ENCODE measurements around the gene U2AF1.
"Not testable (repeated sequence)": the region's sequence is repeated elsewhere in the genome, so short reads cannot be mapped to it uniquely, and the experiment has no call there.

Gene U2AF1

GRCh38 chr21:43101676-43102075, 5.7 kb downstream of the U2AF1 start:
- H3K9me3 Mint-ChIP-seq; H3K27me3 Mint-ChIP-seq (ENCODE audit: low read depth); H3K36me3 Mint-ChIP-seq (ENCODE audit: low read depth): not testable (repeated sequence)

DNA sequence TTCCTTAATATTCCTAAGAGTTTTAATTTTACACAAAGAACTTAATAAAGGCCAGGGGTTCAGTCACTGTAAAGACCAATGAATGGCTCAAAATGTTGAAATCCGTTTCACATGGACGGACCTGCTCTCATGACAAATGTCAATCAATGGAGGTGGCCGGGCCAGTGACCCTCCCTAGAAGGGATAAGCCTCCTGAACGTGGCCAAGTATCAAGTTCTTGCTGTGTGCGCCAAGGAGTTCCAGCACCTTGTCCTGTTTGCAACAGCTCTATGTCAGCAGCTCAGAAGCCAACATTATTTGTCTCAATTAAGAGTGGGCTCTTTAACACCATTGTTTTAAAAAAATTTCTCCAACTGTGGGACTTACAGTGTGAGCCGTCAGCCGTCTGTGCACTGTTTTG, 6.4 kb downstream of the U2AF1 start:
- not testable (repeated sequence) for H3K9me3 Mint-ChIP-seq; H3K27me3 Mint-ChIP-seq (ENCODE audit: low read depth); H3K27ac Mint-ChIP-seq; H3K4me1 Mint-ChIP-seq (ENCODE audit: low read depth); H3K4me3 Mint-ChIP-seq; H3K36me3 Mint-ChIP-seq (ENCODE audit: low read depth)

More at GRCh38 chr21:43101676-43102075, 5.7 kb downstream of the U2AF1 start:
- not testable (repeated sequence) for H3K4me3 Mint-ChIP-seq; H3K4me1 Mint-ChIP-seq (ENCODE audit: low read depth); H3K27ac Mint-ChIP-seq

GRCh38 chr21:43091979-43092614, 15.3 kb downstream of the U2AF1 start:
- H3K27me3 Mint-ChIP-seq (ENCODE audit: low read depth); H3K4me1 Mint-ChIP-seq (ENCODE audit: low read depth); H3K27ac Mint-ChIP-seq; H3K4me3 Mint-ChIP-seq; H3K36me3 Mint-ChIP-seq (ENCODE audit: low read depth); H3K9me3 Mint-ChIP-seq: not testable (repeated sequence)

GRCh38 chr21:43090947-43091346, 16.4 kb downstream of the U2AF1 start:
- H3K27me3 Mint-ChIP-seq (ENCODE audit: low read depth); H3K36me3 Mint-ChIP-seq (ENCODE audit: low read depth); H3K9me3 Mint-ChIP-seq; H3K27ac Mint-ChIP-seq; H3K4me1 Mint-ChIP-seq (ENCODE audit: low read depth); H3K4me3 Mint-ChIP-seq: not testable (repeated sequence)

GRCh38 chr21:43089463-43089862, 17.9 kb downstream of the U2AF1 start:
- not testable (repeated sequence) for H3K27me3 Mint-ChIP-seq (ENCODE audit: low read depth); H3K9me3 Mint-ChIP-seq; H3K27ac Mint-ChIP-seq; H3K4me1 Mint-ChIP-seq (ENCODE audit: low read depth); H3K4me3 Mint-ChIP-seq; H3K36me3 Mint-ChIP-seq (ENCODE audit: low read depth)

DNA sequence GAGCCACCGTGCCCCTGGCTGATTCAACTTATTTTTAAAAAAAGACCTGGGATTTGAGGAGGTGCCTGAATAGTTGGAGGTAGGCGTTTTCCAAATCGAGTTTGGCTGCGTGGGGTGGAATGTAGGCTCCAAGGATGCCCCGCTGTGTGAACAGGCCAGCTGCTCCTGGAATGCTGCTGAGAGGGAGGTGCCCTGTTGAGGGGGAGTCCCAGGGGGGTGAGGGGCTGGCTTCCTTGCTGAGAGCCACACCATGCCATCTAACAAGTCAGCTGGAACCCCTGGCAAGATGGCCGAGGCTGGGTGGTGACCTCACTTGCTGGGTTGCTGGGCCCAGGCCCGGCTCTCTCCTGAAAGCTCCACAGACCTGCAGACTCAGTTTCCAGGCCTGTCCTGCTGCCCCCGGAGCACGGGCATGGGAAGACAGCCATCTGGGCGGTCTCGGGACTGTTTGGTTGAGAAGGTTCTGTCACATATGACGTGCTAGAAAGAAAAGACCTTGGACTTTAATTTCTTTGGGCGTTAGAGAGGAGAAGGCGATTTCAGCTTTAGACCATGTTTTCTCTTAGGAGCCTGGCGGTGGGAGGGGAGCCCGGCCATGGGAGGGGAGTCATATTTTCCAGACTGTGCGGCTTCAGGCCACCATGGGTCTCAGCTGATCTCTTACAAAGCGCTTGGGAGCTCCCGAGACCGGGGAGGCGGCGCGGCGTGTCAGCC, 24.6 kb downstream of the U2AF1 start:
- H3K36me3 Mint-ChIP-seq (ENCODE audit: low read depth); H3K27ac Mint-ChIP-seq; H3K27me3 Mint-ChIP-seq (ENCODE audit: low read depth); H3K4me3 Mint-ChIP-seq; H3K9me3 Mint-ChIP-seq; H3K4me1 Mint-ChIP-seq (ENCODE audit: low read depth): not testable (repeated sequence)

DNA sequence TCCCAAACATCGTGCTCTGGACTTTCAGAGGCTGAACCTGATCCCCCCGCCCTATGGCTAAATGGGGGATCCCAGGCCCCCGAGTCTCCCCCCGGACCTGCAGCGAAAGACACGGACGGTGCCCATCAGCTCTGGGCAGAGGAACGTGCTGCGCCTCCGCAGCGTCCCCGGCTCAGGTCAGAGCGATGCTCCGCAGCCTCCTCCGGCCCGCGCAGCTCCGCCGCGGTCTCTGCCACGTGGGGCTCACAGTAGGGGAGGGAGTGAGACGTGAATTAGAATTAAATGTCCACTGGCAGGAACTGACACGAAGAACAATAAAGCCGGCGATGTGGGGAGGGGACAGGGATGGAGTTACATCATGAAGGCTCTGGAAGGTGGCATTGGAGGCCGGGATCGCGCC, 30.7 kb downstream of the U2AF1 start:
- not testable (repeated sequence) for H3K4me3 Mint-ChIP-seq; H3K27ac Mint-ChIP-seq; H3K4me1 Mint-ChIP-seq (ENCODE audit: low read depth); H3K27me3 Mint-ChIP-seq (ENCODE audit: low read depth); H3K9me3 Mint-ChIP-seq; H3K36me3 Mint-ChIP-seq (ENCODE audit: low read depth)

GRCh38 chr21:43076023-43076637, 31.2 kb downstream of the U2AF1 start:
- not testable (repeated sequence) for H3K4me1 Mint-ChIP-seq (ENCODE audit: low read depth); H3K36me3 Mint-ChIP-seq (ENCODE audit: low read depth); H3K27ac Mint-ChIP-seq; H3K27me3 Mint-ChIP-seq (ENCODE audit: low read depth); H3K9me3 Mint-ChIP-seq; H3K4me3 Mint-ChIP-seq

GRCh38 chr21:43075170-43076022, 32.0 kb downstream of the U2AF1 start, which contains the start of gene CBS:
Gene CBS (minus strand): TSS chr21:43075835. CDS start chr21:43072193, 3,642 bp downstream.
- H3K9me3 Mint-ChIP-seq; H3K4me1 Mint-ChIP-seq (ENCODE audit: low read depth); H3K27ac Mint-ChIP-seq; H3K27me3 Mint-ChIP-seq (ENCODE audit: low read depth); H3K36me3 Mint-ChIP-seq (ENCODE audit: low read depth); H3K4me3 Mint-ChIP-seq: not testable (repeated sequence)

- not testable (repeated sequence) for H3K4me1 Mint-ChIP-seq (ENCODE audit: low read depth); H3K36me3 Mint-ChIP-seq (ENCODE audit: low read depth); H3K27ac Mint-ChIP-seq; H3K9me3 Mint-ChIP-seq; H3K4me3 Mint-ChIP-seq; H3K27me3 Mint-ChIP-seq (ENCODE audit: low read depth)
Observed at GRCh38 chr21:43074401-43075169, 32.8 kb downstream of the U2AF1 start.

DNA sequence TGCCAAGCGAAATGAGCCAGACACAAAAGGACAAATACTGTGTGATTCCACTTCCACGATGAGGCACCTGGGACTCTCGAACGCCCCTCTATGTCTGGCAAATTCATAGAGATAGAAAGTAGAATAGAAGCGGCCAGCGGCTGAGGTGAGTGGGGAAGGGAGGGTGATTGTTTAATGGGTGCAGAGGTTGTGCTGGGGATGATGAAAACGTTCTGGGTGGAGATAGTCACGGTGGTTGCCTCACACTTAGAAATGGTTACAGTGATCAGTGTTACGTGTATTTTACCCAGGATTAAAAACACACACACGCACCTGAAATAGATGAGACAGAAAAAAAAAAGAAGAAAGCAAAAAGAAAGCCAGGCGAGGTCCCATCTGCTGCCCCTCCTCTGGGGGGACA, 34.6 kb downstream of the U2AF1 start:
- not testable (repeated sequence) for H3K9me3 Mint-ChIP-seq; H3K4me1 Mint-ChIP-seq (ENCODE audit: low read depth); H3K27ac Mint-ChIP-seq; H3K27me3 Mint-ChIP-seq (ENCODE audit: low read depth); H3K36me3 Mint-ChIP-seq (ENCODE audit: low read depth); H3K4me3 Mint-ChIP-seq

GRCh38 chr21:43069682-43070081, 37.7 kb downstream of the U2AF1 start:
- not testable (repeated sequence) for H3K9me3 Mint-ChIP-seq; H3K27me3 Mint-ChIP-seq (ENCODE audit: low read depth); H3K27ac Mint-ChIP-seq; H3K4me1 Mint-ChIP-seq (ENCODE audit: low read depth); H3K4me3 Mint-ChIP-seq; H3K36me3 Mint-ChIP-seq (ENCODE audit: low read depth)

- not testable (repeated sequence) for H3K36me3 Mint-ChIP-seq (ENCODE audit: low read depth); H3K4me3 Mint-ChIP-seq; H3K27ac Mint-ChIP-seq; H3K4me1 Mint-ChIP-seq (ENCODE audit: low read depth); H3K27me3 Mint-ChIP-seq (ENCODE audit: low read depth); H3K9me3 Mint-ChIP-seq
Observed at GRCh38 chr21:43068065-43068464, 39.3 kb downstream of the U2AF1 start.

GRCh38 chr21:43066690-43067089, 40.7 kb downstream of the U2AF1 start:
- not testable (repeated sequence) for H3K36me3 Mint-ChIP-seq (ENCODE audit: low read depth); H3K27me3 Mint-ChIP-seq (ENCODE audit: low read depth); H3K9me3 Mint-ChIP-seq; H3K4me3 Mint-ChIP-seq; H3K27ac Mint-ChIP-seq; H3K4me1 Mint-ChIP-seq (ENCODE audit: low read depth)
